GM18951 (cell line): Measurements from ENCODE around the gene AQR.
"Not testable (repeated sequence)": the region's sequence is repeated elsewhere in the genome, so short reads cannot be mapped to it uniquely, and the experiment has no call there.

Source experiments
- POLR2A ChIP-seq: IDR thresholded peaks from 4 replicates; pipeline ENCODE4 v1.6.1; 2011; ENCODE audit warnings: mild to moderate bottlenecking; ENCODE audit not compliant: insufficient read length, insufficient read depth; ENCODE audit errors: extremely low read depth
- in situ Hi-C: fragments of 300-500 bp; cut with MboI; formaldehyde crosslinking; loops from one replicate; pipeline ENCODE4 v1.12.0; 2022; ENCODE audit warnings: low sequenced_read_pairs, mixed read lengths, inconsistent platforms; ENCODE audit not compliant: unreplicated experiment

Gene AQR

DNA sequence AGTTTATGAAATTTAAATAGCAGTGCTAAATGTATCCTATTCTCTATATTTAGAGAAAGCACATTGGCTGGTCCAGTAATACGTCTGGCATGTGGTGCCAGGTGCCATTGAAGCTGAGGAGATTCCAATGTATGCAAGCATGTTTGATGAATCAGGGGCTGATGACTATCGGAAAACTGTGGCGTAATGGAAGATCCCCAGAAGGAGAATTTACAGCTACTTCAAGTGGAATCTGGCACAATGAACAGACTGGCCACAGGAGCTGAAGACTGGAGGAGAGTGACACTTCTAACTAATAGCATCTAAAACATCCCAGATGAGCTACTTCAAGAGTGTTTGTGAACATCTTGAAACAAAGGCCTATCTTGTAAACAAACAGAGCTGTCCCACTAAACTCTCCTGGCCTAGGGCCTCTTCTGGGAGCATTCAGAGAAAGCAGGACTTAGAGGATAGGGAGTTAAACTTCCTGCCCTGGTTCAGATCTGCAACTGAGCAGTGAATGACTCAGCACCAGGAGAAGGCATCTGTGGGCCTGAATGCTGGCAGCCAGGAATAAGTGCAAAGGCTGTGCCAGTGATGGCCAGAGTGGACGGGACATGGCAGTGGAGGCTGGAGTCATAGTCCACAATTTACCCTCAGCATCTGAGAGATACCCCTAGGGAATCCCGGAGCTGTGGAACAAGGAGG is 159.0 kb downstream of the AQR start:
- in situ Hi-C loops, result no loop called here
- TF ChIP-seq POLR2A, result no peak

DNA sequence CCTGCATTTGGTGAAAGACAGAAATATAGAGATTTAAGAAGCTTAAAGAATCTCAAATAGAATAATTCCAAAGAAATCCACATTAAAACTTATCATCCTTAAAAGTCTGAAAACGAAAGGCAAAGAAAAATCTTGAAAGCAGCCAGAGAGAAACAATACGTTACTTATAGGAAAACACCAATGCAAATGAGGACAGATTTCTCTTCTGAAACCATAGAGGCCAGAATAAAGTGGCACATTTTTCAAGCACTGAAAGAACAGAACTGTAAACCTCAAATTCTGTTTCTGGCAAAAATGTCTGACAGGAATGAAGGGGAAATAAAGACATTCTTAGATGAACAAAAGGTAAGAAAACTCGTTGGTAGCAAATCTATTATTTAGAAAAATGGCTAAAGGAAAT is 160.4 kb downstream of the AQR start:
- in situ Hi-C loops, result no loop called here
- no peak for TF ChIP-seq POLR2A

GRCh38 chr15:34808016-34808415 is 161.5 kb downstream of the AQR start:
- in situ Hi-C loops, result no loop called here
- no peak for TF ChIP-seq POLR2A

DNA sequence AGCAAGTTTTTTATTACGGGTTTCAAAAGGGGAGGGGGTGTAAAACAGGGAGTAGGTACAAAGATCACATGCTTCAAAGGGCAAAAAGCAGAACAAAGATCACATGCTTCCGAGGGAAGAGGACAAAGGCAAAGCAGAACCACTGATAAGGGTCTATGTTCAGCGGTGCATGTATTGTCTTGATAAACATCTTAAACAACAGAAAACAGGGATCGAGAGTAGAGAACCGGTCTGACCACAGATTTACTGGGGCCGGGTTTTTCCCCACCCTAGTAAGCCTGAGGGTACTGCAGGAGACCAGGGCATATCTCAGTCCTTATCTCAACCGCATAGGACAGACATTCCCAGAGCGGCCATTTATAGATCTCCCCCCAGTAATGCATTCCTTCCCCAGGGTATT is 162.3 kb downstream of the AQR start:
- in situ Hi-C loops, result not testable (repeated sequence)

- in situ Hi-C loops, result no loop called here
- no peak for TF ChIP-seq POLR2A
These were observed 164.8 kb downstream of the AQR start for GRCh38 chr15:34804776-34805175.

GRCh38 chr15:34804113-34804512 is 165.4 kb downstream of the AQR start:
- in situ Hi-C loops, result no loop called here
- no peak for TF ChIP-seq POLR2A

- in situ Hi-C loops, result no loop called here
- no peak for TF ChIP-seq POLR2A
These were observed 166.5 kb downstream of the AQR start for GRCh38 chr15:34802803-34803750.

- in situ Hi-C loops, result no loop called here
These were observed 167.2 kb downstream of the AQR start for GRCh38 chr15:34802371-34802770.

More at GRCh38 chr15:34802371-34802770, 167.2 kb downstream of the AQR start:
- no peak for TF ChIP-seq POLR2A
